Measurements from ENCODE around the gene CCL8. TPM values are rescaled to one million over a fixed set of nuclear protein-coding genes. Genes with fewer than 3 reads are reported as not detected.

Gene CCL8
- total and polyA plus RNA-seq, 2 experiments from 2014 or later: not detected

DNA sequence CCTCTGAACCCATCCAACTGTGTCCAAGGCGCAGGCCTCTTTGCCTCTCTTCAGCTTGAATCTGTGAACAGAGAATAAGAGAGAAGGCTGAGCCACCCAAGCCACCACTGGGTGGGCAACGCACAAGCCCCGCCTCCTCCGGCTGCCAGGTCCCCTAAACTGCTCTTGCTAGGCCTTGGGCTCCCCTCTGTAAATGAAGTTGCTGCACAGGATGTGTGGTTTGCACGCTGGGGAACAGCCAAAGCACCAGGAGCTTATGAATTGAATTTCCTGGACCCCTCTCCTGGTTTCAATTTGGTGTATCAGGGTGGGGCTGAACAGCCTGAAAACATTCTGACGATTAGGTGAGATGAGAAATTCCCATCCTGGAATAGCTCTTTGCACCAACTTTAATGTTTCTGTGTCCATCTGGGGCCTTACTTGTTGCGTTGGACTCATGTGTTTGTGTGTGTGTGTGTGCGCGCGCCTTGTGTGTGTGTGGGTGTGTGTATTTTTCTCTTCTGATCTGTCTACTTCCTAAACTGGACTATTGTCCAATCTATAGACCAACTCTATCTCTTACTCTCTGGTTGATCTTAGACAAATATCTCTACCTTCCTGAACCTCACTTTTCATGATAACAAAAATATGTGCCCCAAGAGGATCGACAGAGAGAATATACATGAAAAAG, 41.5 kb downstream of the CCL8 start:
- Histone ChIP-seq H3K4me3 (no peak overlapping the region), H3K27ac (no peak overlapping the region), H3K9me3 (ENCODE audit: low read depth) (no peaks in the 10 kb centered on the region), H3K36me3 (no peaks in the 10 kb centered on the region), H3K27me3 (no peaks in the 10 kb centered on the region), H3K4me1 (ENCODE audit: low read depth) (no peaks in the 10 kb centered on the region)
- DNase-seq (ENCODE audit: low read depth in 1 of 2, low spot score in 1 of 2): no peak
- TF ChIP-seq, protein P1, sequence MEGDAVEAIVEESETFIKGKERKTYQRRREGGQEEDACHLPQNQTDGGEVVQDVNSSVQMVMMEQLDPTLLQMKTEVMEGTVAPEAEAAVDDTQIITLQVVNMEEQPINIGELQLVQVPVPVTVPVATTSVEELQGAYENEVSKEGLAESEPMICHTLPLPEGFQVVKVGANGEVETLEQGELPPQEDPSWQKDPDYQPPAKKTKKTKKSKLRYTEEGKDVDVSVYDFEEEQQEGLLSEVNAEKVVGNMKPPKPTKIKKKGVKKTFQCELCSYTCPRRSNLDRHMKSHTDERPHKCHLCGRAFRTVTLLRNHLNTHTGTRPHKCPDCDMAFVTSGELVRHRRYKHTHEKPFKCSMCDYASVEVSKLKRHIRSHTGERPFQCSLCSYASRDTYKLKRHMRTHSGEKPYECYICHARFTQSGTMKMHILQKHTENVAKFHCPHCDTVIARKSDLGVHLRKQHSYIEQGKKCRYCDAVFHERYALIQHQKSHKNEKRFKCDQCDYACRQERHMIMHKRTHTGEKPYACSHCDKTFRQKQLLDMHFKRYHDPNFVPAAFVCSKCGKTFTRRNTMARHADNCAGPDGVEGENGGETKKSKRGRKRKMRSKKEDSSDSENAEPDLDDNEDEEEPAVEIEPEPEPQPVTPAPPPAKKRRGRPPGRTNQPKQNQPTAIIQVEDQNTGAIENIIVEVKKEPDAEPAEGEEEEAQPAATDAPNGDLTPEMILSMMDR (IDR thresholded peaks at IDR 0.05; ENCODE audit: low read depth, low read length): no peak

DNA sequence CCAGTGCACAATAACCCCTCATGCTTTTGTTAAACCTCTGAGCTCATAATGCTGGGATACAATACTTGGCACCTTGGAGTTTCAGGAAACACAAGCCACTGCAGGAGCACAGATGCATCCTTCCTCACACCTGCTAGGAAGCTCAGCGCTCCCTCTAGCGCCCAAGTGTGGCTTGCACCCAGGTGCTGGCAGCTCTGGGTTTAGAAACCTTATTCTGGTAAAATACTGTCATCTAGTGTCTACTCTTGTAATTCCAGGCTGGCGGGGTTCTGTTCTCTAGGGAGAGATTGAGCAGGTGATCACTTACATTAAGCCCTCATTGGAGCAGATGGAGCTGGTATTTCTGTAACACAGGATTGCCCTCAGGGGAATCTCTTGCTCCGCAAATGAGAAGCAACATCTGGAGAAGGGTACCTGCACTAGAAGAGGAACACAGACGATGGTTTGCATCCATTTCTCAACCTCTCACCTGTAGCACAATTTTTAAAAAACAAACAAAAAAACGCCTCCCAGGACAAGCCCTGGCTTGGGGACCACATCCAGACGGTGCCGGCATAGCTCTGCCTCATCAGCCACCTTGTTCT, 42.3 kb downstream of the CCL8 start:
- no peaks in the 10 kb centered on the region for H3K36me3 ChIP-seq
- H3K27me3 ChIP-seq: no peaks in the 10 kb centered on the region
- TF ChIP-seq, protein P1 (IDR thresholded peaks at IDR 0.05; ENCODE audit: low read depth, low read length): peak; percentile 100
- H3K9me3 ChIP-seq (ENCODE audit: low read depth): no peaks in the 10 kb centered on the region
- DNase-seq (ENCODE audit: low read depth in 1 of 2, low spot score in 1 of 2): peak; percentile 92 to 95
- H3K4me3 ChIP-seq: no peak overlapping the region
- no peak overlapping the region for H3K27ac ChIP-seq
- no peaks in the 10 kb centered on the region for H3K4me1 ChIP-seq (ENCODE audit: low read depth)

DNA sequence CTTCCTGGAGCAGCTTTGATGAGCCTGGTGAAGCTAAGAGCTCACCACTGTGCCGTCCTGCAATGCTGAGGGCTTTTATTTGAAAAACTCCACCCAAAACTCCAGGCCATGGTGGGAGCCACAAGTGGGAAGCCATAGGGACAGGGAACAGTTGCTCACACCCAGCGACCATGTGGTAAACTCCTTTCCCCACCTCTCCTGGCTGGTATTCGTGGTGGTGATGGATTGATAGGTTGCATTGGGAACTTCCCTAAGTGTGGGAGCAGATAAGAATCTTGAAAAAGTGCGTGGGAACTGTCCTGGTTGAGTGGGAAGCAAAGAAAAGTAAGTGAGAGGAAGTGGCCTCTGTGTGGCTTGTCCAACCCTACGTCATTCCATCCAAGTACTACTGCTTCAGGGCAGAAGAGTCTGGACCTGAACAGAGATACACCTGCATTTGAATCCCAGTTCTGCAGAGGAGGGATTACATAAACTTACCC, 44.0 kb downstream of the CCL8 start, which contains the start of gene CCL1:
CCL1 (minus strand) TSS at position 51 of the 479 bp plus-strand sequence. CDS start 72 bp downstream, outside the sequence.
- no peak within 1 kb of the TSS for H3K4me3 ChIP-seq
- no peaks in the 10 kb centered on the region for H3K27me3 ChIP-seq
- TF ChIP-seq, protein P1 (IDR thresholded peaks at IDR 0.05; ENCODE audit: low read depth, low read length): no peak
- no peaks in the 10 kb centered on the region for H3K36me3 ChIP-seq
- H3K9me3 ChIP-seq (ENCODE audit: low read depth): no peaks in the 10 kb centered on the region
- H3K27ac ChIP-seq: no peak within 1 kb of the TSS
- no peak for DNase-seq (ENCODE audit: low read depth in 1 of 2, low spot score in 1 of 2)
- H3K4me1 ChIP-seq (ENCODE audit: low read depth): no peaks in the 10 kb centered on the region

DNA sequence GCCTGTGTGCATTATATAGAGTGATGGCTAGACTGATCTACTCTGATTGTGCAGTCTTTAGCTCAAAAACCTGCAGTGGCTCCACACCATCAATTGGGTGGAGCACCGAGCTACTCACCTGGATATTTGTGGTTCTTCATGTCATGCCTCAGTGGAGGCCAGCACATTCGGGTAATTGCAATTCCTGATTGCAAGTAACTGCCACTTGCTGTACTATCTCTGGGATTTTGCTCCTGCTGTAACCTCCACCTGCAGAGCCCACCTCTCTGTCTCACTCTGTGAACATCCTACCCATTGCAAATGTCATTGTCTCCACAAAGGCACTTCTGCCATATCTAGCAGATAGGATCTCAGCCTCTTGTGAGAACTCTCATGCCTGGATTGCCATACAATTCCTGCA, 45.5 kb downstream of the CCL8 start:
- no peak overlapping the region for H3K4me3 ChIP-seq
- no peaks in the 10 kb centered on the region for H3K27me3 ChIP-seq
- no peaks in the 10 kb centered on the region for H3K4me1 ChIP-seq (ENCODE audit: low read depth)
- no peak overlapping the region for H3K27ac ChIP-seq
- TF ChIP-seq, protein P1 (IDR thresholded peaks at IDR 0.05; ENCODE audit: low read depth, low read length): no peak
- DNase-seq (ENCODE audit: low read depth in 1 of 2, low spot score in 1 of 2): no peak
- no peaks in the 10 kb centered on the region for H3K36me3 ChIP-seq
- no peaks in the 10 kb centered on the region for H3K9me3 ChIP-seq (ENCODE audit: low read depth)

DNA sequence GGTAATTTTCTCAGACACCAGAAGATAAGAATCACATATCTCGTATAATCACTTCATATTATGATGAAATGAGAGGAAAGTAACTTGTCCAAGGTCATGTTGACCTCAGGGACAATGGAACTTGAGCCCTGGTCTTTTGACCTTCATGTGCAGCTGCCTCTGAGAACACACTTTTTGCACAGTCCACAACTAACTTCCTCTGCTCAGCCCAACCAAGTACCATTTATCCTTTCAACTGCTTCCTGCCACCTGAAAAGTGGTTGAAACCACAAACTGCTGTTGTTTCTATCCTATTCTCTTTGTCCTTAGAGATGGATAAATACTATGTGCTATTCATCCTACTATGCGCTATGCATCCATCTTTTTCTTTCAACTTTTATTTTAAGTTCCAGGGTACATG, 46.1 kb downstream of the CCL8 start:
- Histone ChIP-seq H3K36me3 (no peaks in the 10 kb centered on the region), H3K27me3 (no peaks in the 10 kb centered on the region), H3K4me1 (ENCODE audit: low read depth) (no peaks in the 10 kb centered on the region), H3K4me3 (no peak overlapping the region), H3K9me3 (ENCODE audit: low read depth) (no peaks in the 10 kb centered on the region), H3K27ac (no peak overlapping the region)
- TF ChIP-seq, protein P1 (IDR thresholded peaks at IDR 0.05; ENCODE audit: low read depth, low read length): no peak
- DNase-seq (ENCODE audit: low read depth in 1 of 2, low spot score in 1 of 2): no peak

Data from cardiac muscle cell (in vitro differentiated cells and primary cell).